NOMO-1 (cell line): ENCODE results near the gene SENP8.

Experiments
- DNase-seq, 2 experiments: peaks; one replicate each; lab custom pipeline; 2025; ENCODE audit not compliant: unreplicated experiment in 2 of 2; lab: John Stamatoyannopoulos, UW

Gene SENP8

DNA sequence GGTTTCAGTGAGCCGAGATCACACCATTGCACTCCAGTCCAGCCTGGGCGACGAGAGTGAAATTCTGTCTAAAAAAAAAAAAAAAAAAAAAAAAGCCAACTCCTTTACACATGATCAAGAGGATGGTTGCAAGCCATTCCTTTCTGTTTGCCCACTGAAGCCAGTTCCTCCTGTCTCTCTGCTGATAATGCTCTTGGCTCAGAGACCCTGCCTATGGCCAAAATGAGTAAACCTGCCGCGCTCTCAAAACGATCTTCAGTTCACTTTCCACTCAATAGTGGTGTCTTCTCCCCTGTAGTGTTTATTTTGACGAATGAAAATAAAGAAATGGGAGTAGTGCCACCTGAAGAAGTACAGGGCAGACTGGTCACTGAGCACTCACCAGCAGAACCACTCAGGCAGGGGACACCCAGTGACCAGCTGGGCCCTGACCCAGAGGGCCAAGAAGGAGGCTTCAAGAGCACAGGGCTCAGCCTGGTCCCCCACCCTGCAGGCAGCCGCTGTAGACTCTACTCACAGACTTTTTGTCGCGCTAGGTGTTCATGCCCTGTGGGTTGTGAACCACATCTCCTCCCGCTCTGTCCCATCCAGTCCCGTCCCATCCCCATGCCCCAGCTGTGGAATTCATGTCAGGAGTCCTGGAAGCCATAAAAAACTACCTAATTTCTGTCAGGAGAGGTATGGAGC lies 55.8 kb downstream of the SENP8 start:
- no peak for DNase-seq

DNA sequence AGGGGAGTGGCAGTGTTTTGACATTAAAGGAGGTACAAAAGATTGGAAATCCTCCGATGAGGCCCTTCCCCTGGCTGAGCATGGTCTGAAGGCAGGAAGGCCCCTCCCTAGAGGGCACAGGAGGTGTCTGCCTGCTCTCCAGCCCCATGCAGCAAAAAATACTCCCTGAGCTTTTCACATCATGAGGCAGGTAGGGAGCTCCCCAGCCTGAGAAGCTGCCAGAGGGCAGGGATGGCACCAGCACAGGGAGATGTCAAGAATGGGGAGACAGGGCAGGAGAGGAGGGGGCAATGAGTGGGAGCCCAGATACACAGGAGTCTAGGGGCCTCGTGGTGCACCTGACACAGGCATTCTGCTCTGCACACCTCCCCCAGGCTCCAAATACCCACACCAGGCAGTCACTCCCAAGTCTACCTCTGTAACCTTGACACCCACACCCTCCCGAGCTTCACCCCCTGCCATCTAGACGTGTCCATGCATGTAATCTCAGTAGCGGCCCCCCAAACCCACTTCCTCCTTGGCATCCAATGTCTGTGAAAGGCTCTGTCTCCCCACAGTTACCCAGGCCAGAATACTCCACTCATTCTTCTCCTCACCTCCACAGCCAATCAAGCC lies 56.5 kb downstream of the SENP8 start:
- no peak for DNase-seq

DNA sequence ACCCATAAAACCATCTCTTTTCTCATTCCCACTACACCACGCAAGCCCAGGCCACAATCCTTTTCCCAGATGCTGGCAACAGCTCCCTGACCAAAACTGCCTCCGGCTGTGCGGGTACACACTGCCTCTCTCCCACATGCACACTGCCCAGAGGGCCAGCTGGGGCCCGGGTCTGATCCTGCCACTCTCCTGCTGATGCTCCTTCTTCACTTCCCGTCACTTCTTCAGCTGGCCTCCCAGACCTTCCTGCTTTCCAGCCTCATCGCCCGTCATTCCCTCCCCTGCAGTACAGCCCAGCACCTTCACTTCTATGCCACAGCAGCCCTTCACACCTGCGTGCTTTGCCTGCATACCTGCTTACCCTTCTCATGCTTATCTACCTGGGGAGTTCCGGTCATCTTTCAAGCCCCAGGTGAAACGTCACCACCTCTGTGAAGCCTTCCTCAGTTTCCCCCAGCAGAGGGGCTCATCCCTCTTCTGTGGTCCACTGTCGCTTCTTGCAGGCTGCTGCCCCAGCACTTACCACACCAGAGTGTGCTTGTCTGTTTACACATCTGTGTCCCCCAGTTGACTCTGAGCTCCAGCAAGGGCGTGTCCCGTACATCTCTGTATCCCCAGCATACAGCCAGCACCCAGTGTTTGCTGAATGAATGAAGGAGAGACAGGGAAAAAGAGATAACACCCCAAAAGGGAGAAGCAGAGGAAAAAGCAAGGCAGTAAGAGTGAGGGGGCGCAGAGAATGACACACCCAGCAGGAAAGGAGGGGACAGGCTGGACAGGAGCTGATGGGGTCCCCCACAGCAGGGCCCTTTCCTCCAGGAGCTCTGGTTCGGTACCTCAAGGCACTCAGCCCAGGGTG lies 57.2 kb downstream of the SENP8 start:
- DNase-seq, result no peak

DNA sequence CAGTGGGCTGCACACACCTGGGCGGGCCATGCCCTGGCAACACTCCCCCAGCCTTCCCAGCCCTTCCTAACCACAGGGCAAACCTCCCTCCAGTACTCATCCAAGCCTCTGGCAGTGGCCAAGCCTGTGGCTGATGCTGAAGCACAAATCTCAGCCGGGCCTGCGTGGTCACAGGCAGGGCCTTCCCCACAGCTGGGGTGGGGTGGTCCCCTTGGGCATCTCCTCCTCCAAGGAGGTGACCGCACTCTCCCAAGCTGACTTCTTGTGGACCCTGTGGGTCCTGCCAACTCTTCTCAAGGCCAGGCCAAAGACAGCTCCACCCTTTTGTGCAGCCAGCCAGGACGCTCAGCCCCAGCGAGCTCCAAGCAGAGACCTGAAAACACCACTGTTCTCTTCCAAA lies 58.0 kb downstream of the SENP8 start:
- DNase-seq, result no peak

DNA sequence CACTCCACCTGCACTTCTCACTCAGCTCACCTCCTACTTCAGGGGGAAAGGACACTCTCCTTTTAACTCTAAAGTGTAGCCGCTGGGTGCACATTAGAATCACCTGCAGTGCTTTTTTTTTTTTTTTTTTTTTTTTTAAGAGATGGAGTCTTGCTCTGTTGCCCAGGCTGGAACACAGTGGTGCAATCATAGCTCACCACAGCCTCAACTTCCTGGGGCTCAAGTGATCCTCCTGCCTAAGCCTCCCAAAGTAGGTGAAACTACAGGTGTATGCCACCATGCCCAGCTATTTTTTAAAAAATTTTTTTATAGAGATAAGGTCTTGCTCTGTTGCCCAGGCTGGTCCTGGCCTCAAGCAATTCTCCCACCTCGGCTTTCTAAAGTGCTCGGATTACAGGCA lies 58.5 kb downstream of the SENP8 start:
- DNase-seq, result no peak

DNA sequence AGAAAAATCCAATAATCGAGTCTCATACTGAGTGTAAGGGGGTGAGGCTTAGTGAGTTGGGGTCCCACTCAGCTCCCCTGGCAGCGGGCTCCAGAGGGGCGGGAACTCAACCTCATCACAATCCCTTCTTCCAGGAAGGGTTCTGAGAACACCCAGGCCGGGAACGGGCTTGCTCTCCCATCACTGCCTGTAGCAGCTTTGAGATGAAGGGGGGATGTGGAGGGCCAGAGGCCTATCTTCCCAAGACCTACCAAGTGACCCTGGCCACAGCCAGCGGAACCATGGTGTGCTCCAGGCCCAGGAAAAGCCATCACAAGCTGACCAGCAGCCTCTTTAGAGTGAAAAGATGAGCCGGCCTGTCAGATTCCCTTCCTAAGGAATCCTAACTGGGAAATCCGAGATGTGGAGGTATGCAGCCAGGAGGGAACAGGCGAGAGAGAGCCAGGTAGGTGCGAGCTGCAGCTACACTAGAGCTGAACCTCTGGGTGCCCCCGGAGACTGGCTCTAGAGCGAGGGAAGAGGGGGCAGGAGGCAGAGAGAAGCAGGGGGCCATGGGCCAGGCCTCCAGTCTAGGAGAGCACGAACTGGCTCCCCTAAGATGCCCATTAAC lies 60.9 kb downstream of the SENP8 start:
- DNase-seq, result no peak

DNA sequence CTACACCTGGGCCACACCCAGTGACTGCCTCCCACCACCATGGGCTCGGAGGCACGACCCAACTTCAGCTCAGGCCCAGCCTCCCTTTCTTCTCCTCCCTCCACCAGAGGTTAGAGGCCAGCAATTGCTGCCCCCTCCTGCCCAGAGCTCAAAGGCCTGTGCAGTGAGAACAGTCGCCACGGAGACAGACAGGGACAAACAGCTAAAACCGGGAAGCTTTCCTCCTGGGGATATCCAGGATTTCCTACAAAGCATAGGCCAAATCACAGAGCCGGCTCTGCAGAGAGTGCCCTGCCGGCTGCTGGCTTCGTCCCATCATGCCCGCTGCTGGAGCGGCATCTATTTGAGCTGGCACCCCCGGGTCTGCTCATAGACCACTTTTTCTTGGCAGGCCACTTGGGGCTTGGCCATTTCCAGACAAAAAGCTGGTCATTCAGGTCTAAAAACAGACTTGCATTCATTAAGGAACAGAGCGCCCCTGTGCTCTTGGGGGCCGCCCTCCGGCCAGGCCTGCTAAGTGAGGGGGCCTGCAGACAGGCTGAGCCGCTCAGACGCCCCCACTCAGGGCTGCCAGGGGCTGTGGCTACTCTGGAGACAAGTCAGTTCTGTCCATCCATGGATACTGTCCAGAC lies 61.9 kb downstream of the SENP8 start:
- no peak for DNase-seq

DNA sequence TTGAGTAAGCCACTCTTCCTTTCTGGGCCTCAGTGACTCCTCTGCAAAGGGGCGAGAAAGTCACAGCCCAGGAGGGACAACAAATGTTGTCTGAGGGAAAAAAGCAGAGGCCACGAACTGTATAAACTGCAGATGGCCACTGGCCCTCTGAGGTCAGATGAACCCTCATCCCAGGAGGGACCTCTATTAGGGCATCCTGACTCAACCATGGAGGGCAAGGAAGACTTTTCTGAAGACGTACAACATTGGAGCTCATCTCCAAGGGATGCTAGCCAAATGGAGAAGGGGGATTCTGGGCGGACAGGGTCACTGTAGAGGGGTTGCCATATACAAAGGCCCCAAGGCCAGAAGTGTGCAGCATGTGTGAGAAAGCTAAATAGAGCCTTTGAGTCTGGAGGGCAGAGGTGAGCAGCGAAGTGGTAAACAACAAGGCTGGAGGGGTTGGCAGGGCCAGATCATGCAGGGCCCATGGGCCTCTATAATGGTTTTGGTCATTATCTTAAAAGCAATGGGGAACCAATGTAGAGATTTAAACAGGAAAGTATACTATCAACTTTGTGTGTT lies 62.6 kb downstream of the SENP8 start:
- DNase-seq, result no peak

DNA sequence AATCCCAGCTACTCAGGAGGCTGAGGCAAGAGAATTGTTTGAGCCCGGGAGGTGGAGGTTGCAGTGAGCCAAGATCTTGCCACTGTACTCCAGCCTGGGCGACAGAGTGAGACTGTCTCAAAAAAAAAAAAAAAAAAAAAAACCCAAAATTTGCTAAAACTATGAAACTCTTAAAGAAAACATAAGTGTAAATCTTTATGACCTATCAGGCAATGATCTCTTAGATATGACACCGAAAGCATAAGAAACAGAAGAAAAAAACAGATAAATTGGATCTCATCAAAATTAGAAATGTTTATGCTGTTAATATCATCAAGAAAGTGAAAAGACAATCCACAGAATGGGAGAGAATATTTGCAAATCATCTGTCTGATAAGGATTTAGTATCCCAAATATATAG lies 64.0 kb downstream of the SENP8 start:
- no peak for DNase-seq

DNA sequence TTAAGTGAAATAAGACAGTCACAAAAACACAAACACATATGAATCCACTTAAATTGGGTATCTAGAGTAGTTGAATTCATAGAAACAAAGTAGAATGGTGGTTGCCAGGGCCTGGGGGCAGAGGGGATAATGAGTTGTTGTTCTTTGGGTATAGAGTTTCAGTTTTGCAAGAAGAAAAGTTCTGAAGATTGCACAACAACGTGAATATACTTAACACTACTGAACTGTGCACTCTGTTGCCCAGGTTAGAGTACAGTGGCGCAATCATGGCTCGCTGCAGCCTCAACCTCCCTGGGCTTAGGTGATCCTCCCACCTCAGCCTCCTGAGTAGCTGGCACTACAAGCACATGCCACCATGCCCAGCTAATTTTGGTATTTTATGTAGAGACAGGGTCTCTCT lies 64.5 kb downstream of the SENP8 start:
- peak; percentile 10 to 22 for DNase-seq

DNA sequence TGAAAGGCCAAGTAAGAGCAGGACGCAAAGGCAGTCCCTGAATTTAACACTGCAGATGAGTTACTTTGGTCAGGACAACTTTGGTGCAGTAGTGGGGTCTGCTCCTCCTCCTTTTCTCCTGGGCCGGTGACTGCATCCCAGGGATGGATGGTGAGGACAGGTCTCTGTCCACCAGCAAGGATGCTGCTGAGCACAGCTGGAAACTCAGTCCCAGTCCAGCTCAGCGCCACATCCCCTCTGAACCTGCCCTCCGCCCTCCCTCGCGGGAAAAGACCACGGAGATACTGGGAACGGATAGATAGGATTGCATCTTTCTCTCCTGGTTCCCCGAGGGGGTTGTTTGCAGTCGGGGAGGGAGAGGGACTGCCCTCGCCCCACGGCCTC lies 65.6 kb downstream of the SENP8 start:
- DNase-seq, result no peak

DNA sequence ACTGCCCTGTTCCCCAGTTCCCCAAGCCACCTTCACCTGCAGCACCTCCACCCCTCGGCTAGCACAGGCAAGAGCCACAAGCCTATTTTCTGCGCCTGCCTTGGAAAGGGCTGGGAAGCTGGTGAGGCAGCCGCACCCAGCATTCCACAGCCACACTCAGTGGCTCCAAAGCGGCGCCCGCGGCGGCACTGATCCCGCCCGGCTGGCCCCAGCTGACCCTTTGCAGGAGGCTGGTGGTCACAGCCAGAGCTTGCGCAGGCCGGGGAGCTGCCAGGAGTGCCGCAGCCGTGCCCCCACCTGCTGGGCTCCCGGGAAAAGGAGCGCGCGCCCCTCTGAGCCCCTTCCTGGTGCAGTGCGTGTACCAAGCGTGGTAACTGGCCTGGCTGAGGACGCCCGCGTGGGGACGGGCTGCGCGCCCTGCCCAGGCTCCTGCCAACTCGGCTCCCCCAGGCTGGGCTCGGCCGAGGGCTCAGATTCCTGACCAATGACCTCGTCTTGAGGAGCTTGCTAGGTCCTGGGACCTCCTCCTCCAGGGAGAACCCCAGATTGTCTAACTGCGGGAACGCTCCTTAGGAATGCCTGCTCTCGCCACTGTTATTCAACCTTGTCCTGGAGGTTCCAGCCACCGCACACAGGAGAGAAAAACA lies 66.1 kb downstream of the SENP8 start:
- no peak for DNase-seq

DNA sequence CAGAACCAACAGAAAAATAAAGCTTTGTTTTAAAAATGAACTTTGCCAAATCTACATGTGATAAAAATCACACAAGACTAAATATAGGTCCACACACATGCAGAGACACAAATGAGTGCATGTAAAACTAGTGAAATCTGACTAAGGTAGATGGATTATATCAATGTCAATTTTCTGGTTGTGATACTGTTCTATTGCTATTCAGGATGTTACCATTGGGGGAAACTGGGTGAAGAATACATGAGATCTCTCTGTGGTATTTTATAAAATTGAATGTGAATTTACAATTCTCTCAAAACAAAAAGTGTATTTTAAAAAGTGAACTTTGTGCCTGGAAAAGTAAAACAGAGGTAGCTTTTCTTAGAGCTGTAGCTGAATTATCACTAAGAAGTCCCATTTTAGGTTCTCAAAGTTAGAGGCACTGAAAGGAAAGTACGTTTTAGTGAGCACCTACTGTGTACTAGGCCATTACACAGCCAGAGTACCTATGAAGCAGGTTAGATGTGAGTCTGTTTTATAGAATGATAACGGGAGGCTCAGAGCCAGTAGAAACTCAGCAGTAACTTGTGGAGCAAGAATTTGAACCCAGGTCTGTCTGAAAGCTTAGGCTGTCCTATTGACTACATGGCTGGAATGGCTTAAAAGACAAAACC lies 71.2 kb downstream of the SENP8 start:
- DNase-seq, result no peak

DNA sequence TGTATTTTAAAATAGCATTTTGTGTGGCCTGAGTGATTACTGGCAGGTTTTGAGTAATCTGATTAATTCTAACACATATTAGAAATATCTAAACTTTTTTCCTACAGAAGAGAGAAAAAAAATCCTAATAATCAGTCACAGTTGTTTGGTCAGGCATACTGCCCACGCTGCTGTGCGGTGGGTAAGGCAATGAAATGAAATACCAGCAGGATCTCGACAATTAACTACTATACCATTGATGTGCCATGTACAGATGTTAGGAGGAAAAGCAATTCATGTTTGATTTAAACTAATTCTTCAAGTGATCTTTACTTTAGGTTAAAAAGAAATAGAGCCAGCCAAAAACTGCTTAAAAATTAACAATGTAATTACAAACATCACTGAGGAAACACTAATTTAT lies 74.2 kb downstream of the SENP8 start:
- no peak for DNase-seq
